OCI-LY1 (cell line): Measurements from ENCODE around the gene EXOSC7.

ENCODE experiments used
- H2AFZ ChIP-seq: fragments of 200-600 bp; sonication (generic), shearing (Covaris generic); 2 replicates; pipeline ENCODE4 v1.6.0; 2014; ENCODE audit warnings: antibody characterized with exemption, mild to moderate bottlenecking, low read length
- H3F3A ChIP-seq: fragments of 200-600 bp; sonication (generic), shearing (Covaris generic); 2 replicates; pipeline ENCODE4 v1.6.0; 2014; ENCODE audit warnings: mild to moderate bottlenecking, antibody characterized with exemption, low read length, moderate library complexity; ENCODE audit not compliant: insufficient read depth
- H3K27ac ChIP-seq: fragments of 200-600 bp; sonication (generic); 2 replicates; pipeline ENCODE4 v1.5.1; 2014; ENCODE audit warnings: low read length, mixed run types, mild to moderate bottlenecking, low read depth; ENCODE audit not compliant: poor library complexity, severe bottlenecking
- H3K27me3 ChIP-seq: fragments of 200-600 bp; sonication (generic); 2 replicates; pipeline ENCODE4 v1.6.0; 2014; ENCODE audit warnings: antibody characterized with exemption, mild to moderate bottlenecking, low read length, moderate library complexity; ENCODE audit not compliant: insufficient read depth
- H3K36me3 ChIP-seq: fragments of 200-600 bp; sonication (generic); 2 replicates; pipeline ENCODE4 v1.6.1; 2014; ENCODE audit warnings: mild to moderate bottlenecking, antibody characterized with exemption, low read length, moderate library complexity, mixed read lengths; ENCODE audit not compliant: insufficient read depth
- H3K4me1 ChIP-seq: fragments of 200-600 bp; sonication (generic); 2 replicates; pipeline ENCODE4 v1.5.1; 2014; ENCODE audit warnings: mild to moderate bottlenecking, low read length, moderate library complexity; ENCODE audit not compliant: insufficient read depth, severe bottlenecking
- H3K4me2 ChIP-seq: fragments of 200-600 bp; sonication (generic), shearing (Covaris generic); 2 replicates; pipeline ENCODE4 v1.6.1; 2014; ENCODE audit warnings: low read length
- H3K4me3 ChIP-seq: fragments of 200-600 bp; sonication (generic); 2 replicates; pipeline ENCODE4 v1.5.1; 2014; ENCODE audit warnings: low read length, low read depth, mild to moderate bottlenecking, mixed read lengths; ENCODE audit not compliant: poor library complexity, severe bottlenecking
- H3K79me2 ChIP-seq: fragments of 200-600 bp; shearing (Covaris generic); 2 replicates; pipeline ENCODE4 v1.6.1; 2016; ENCODE audit warnings: mixed run types, low read length, mixed read lengths; ENCODE audit not compliant: insufficient read depth
- H3K9ac ChIP-seq: fragments of 200-600 bp; sonication (generic), shearing (Covaris generic); 2 replicates; pipeline ENCODE4 v1.6.1; 2014; ENCODE audit warnings: mild to moderate bottlenecking, low read length, mixed read lengths
- H3K9me2 ChIP-seq: fragments of 200-600 bp; sonication (generic), shearing (Covaris generic); 2 replicates; pipeline ENCODE4 v1.6.1; 2014; ENCODE audit warnings: low read depth, mild to moderate bottlenecking, low read length, mixed read lengths
- H3K9me3 ChIP-seq: fragments of 200-600 bp; shearing (Covaris generic); 2 replicates; pipeline ENCODE4 v1.6.1; 2014; ENCODE audit warnings: low read length, mixed read lengths
- H4K20me1 ChIP-seq: fragments of 200-600 bp; sonication (generic), shearing (Covaris generic); 2 replicates; pipeline ENCODE4 v1.6.0; 2016; ENCODE audit warnings: mild to moderate bottlenecking, low read length; ENCODE audit not compliant: insufficient read depth
- EZH2 ChIP-seq: fragments of 200-600 bp; sonication (generic), shearing (Covaris generic); IDR thresholded peaks from 2 replicates; pipeline ENCODE4 v1.8.0; 2017; ENCODE audit warnings: borderline replicate concordance, mixed run types, mild to moderate bottlenecking, antibody characterized with exemption, low read length, moderate library complexity, mixed read lengths
- TF ChIP-seq, protein P1 (sequence below): fragments of 200-600 bp; sonication (generic), shearing (Covaris generic); IDR thresholded peaks from 2 replicates; pipeline ENCODE4 v1.5.1; 2017; ENCODE audit warnings: mild to moderate bottlenecking, antibody characterized with exemption, low read length, moderate library complexity, mixed read lengths

EXOSC7 gene

DNA sequence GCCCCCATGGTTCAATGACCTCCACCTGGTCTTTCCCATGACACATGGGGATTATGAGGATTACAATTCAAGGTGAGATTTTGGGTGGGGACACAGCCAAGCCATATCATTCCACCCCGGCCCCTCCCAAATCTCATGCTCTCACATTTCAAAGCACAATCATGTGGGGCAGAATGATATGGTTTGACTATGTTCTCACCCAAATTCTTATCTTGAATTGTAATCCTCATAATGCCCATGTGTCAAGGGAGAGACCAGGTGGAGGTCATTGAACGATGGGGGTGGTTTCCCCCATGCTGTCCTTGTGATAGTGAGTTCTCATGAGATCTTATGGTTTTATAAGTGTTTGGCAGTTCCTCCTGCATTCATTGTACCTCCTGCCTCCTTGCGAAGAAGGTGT is 47.6 kb downstream of the EXOSC7 start:
- H2AFZ ChIP-seq: no peak overlapping the region
- H3K4me3 ChIP-seq: no peak overlapping the region
- no peaks in the 10 kb centered on the region for H3K9me3 ChIP-seq
- no peak for TF ChIP-seq EZH2
- TF ChIP-seq, protein P1, sequence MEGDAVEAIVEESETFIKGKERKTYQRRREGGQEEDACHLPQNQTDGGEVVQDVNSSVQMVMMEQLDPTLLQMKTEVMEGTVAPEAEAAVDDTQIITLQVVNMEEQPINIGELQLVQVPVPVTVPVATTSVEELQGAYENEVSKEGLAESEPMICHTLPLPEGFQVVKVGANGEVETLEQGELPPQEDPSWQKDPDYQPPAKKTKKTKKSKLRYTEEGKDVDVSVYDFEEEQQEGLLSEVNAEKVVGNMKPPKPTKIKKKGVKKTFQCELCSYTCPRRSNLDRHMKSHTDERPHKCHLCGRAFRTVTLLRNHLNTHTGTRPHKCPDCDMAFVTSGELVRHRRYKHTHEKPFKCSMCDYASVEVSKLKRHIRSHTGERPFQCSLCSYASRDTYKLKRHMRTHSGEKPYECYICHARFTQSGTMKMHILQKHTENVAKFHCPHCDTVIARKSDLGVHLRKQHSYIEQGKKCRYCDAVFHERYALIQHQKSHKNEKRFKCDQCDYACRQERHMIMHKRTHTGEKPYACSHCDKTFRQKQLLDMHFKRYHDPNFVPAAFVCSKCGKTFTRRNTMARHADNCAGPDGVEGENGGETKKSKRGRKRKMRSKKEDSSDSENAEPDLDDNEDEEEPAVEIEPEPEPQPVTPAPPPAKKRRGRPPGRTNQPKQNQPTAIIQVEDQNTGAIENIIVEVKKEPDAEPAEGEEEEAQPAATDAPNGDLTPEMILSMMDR: no peak
- H4K20me1 ChIP-seq: no peaks in the 10 kb centered on the region
- no peaks in the 10 kb centered on the region for H3K27me3 ChIP-seq
- no peak overlapping the region for H3K9ac ChIP-seq
- no peaks in the 10 kb centered on the region for H3K79me2 ChIP-seq
- H3F3A ChIP-seq: no peaks in the 10 kb centered on the region
- H3K9me2 ChIP-seq: no peaks in the 10 kb centered on the region
- H3K4me2 ChIP-seq: no peak overlapping the region
- no peak overlapping the region for H3K27ac ChIP-seq
- H3K4me1 ChIP-seq: no peaks in the 10 kb centered on the region
- no peaks in the 10 kb centered on the region for H3K36me3 ChIP-seq

GRCh38 chr3:45024542-45025255 is 48.7 kb downstream of the EXOSC7 start:
- H3K27ac ChIP-seq: no peak overlapping the region
- no peak overlapping the region for H3K9ac ChIP-seq
- no peak overlapping the region for H3K4me2 ChIP-seq
- no peaks in the 10 kb centered on the region for H3K36me3 ChIP-seq
- H3K9me2 ChIP-seq: no peaks in the 10 kb centered on the region
- H3F3A ChIP-seq: no peaks in the 10 kb centered on the region
- H3K27me3 ChIP-seq: no peaks in the 10 kb centered on the region
- TF ChIP-seq, protein P1: no peak
- no peak for TF ChIP-seq EZH2
- no peak overlapping the region for H3K4me3 ChIP-seq
- H3K79me2 ChIP-seq: no peaks in the 10 kb centered on the region
- no peaks in the 10 kb centered on the region for H4K20me1 ChIP-seq
- no peaks in the 10 kb centered on the region for H3K4me1 ChIP-seq
- H3K9me3 ChIP-seq: no peaks in the 10 kb centered on the region
- H2AFZ ChIP-seq: no peak overlapping the region

DNA sequence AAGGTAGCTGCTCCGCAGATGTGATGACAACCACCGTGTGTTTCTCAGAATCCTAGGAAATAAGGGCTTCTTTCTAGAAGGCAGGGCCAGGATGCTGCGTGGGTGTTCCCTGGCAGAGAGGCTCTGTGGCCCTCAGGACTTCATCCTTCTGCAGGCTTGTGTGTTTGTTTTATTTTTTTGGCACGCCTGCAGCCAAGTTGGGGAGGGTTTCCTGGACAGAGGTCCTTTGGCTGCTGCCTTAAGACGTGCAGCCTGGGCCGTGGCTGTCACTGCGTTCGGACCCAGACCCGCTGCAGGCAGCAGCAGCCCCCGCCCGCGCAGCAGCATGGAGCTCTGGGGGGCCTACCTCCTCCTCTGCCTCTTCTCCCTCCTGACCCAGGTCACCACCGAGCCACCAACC is 50.0 kb downstream of the EXOSC7 start, which contains the start of gene CLEC3B:
Gene CLEC3B, plus strand, starts transcription at position 266 of the 400 bp plus-strand sequence. Its CDS starts 60 bp downstream, at position 326.
- H3K4me2 ChIP-seq: no peak within 1 kb of the TSS
- H3K27me3 ChIP-seq: no peaks in the 10 kb centered on the region
- no peaks in the 10 kb centered on the region for H3K9me2 ChIP-seq
- no peaks in the 10 kb centered on the region for H3K4me1 ChIP-seq
- H3K79me2 ChIP-seq: no peaks in the 10 kb centered on the region
- H4K20me1 ChIP-seq: no peaks in the 10 kb centered on the region
- H3K9ac ChIP-seq: no peak within 1 kb of the TSS
- TF ChIP-seq, protein P1: no peak
- no peak for TF ChIP-seq EZH2
- no peak within 1 kb of the TSS for H3K4me3 ChIP-seq
- no peaks in the 10 kb centered on the region for H3K9me3 ChIP-seq
- no peak within 1 kb of the TSS for H2AFZ ChIP-seq
- H3F3A ChIP-seq: no peaks in the 10 kb centered on the region
- H3K36me3 ChIP-seq: no peaks in the 10 kb centered on the region
- no peak within 1 kb of the TSS for H3K27ac ChIP-seq
